HuH-7.5 (cell line): Measurements from ENCODE around the gene PCED1B.
"Not testable (repeated sequence)": the region's sequence is repeated elsewhere in the genome, so short reads cannot be mapped to it uniquely, and the experiment has no call there.

Experiments used
- DNase-seq: peaks from one replicate; pipeline ENCODE4 v3.0.0; 2011; ENCODE audit warnings: low spot score

The PCED1B gene

DNA sequence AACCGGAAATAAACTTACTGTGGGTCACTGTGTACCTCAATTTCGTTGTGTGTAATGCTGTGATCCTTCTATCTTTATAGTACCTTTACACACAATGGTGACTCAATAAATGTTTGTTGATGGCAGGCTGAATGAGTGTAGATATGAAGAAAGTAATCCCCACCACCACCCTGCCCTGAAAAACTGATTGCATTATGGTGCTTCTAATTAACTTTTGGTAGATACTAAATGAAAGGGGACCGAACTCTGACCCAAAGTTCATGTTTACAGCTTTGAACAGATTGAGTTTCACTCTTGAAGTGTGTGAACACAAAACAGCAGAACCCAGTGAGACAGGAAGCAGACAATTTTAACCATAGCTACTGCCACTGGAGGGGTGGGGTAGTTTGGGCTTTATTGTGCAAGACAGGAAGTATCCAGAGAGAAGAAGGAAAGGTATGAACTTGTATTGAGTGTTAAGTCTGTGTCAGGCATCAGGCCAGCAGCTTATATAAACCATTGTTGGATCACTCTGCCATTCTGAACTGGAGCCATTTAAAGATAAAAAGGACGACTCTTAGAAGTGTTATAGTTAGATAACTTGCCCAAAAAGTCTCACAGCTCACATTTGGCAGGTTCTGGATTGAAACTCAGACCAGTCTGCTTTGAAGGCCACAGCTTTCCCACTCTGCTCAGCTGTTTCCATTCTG is 197.3 kb downstream of the PCED1B start:
- peak; percentile 36 for DNase-seq

DNA sequence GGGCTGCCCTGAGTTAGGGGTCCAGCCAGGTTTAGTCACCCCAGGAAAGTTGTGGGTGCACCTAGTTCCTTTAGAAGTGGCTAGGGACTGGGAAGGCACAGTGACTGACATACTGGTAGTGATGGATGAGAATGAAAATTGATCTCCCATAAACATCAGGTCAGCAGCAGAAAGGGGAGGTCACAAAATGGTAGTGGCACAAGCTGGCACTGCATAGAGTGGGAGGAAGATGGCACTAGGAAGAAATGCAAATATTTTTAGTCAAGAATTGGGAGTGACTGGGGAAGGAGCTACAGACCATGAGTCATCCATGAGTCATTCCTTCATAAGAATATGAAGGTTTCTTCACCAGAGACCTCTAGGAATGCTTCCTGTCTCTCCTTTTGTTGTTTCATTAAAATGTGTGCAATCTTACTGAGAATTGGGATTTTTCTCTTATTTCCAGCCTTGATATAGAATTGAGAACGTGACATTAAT is 198.6 kb downstream of the PCED1B start:
- DNase-seq, result no peak

DNA sequence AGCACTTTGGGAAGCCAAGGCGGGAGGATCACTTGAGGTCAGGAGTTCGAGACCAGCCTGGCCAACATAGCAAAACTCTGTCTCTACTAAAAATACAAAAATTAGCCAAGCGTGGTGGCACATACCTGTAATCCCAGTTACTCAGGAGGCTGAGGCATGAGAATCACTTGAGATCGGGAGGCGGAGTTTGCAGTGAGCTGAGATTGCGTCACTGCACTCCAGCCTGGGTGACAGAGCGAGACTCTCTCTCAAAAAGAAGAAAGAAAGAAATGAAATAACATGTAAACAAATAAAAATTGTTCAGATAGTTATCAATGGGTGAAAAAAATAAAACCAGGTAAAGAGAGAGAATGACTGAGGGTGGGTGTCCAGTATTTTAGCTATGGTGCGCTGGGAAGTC is 200.3 kb downstream of the PCED1B start:
- not testable (repeated sequence) for DNase-seq

DNA sequence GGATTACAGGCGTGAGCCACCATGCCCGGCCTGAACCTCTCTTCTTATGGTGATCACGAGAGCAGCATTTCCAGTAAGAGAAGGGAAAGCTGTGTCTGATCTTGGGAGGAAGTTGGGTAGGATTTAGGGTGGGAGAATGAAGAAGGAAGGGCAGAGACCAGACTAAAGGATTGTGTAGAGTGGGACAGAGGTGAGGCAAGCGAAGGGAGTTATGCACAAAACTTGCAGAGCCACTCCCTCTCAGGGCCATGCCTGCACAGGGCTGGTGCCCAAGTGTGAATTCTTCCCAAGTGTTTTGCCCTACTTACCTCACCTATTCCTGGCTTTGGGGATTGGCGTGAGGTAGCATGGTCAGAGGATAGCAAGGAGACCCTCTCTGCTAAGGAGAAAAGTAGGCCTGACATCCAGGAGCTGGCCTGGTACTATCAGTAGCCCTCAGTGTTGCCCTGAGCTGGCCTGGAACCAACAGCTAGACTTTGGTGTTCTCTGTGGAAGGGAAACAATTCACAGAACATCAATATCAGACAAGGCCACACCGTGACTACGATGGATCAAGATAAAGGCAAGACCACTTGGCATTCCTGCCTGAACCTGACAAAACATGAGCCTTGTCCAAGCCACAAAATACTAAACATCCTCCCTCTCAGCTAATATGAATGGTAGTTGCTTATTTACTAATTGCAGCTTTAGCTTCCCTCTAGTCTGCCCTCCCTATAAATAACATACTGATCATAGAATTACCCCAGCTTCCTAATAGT is 201.3 kb downstream of the PCED1B start:
- no peak for DNase-seq

DNA sequence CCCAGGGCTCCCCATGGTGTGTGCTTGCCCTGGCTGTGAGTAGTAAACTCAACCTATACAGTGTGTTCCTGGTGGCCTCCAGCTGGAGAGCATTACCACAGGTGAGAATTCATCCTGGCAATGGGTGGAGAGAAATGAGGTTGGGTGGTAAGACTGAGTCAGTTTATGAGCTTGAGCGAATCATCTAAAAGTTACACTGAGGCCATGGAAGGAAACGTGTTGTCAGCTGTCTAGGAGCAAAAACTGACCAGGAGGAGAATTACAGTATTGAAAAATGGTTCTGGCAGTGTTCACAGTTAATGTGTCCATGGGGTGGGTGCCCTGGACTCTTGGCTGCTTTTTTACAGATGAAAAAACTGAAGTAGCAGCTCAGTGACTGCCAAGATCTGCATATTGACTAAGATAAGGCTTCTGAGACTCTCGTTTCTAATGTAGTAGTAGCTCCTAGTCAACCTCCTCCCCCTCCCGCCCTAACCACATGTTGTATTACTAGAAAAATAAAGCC is 202.3 kb downstream of the PCED1B start:
- DNase-seq, result no peak

- DNase-seq, result no peak
Observed at GRCh38 chr12:47282206-47282605, 202.8 kb downstream of the PCED1B start.
